B cell (primary cell): ENCODE measurements around the gene TWF2. TPM values are rescaled to one million over a fixed set of nuclear protein-coding genes. Genes with fewer than 3 reads are reported as not detected.

Experiments used
- ATAC-seq: fragments of 200-7000 bp; cut with Tn5 transposase; one replicate; pipeline ENCODE4 v1.10.0; 2021; ENCODE audit warnings: low read depth, mild to moderate bottlenecking, moderate number of reproducible peaks, moderate library complexity
- CTCF ChIA-PET: fragments of 350-600 bp; sonication (Branson Sonifier 250); formaldehyde crosslinking; loops from one replicate; lab custom pipeline; 2021; ENCODE audit warnings: antibody characterized with exemption, inconsistent platforms; lab: Charles Lee
- POLR2A ChIA-PET: fragments of 350-600 bp; sonication (Branson Sonifier 250); formaldehyde crosslinking; loops from one replicate; lab custom pipeline; 2021; ENCODE audit warnings: antibody characterized with exemption; lab: Charles Lee
- DNase-seq: peaks from one replicate; pipeline ENCODE4 v3.0.0; 2013
- H2AFZ ChIP-seq: 2 replicates; pipeline ENCODE4 v1.6.1; 2012; ENCODE audit warnings: mild to moderate bottlenecking, low read depth, low read length; ENCODE audit not compliant: insufficient read depth, poor library complexity, severe bottlenecking
- H3K27ac ChIP-seq, 2 donors: 1 replicate in 1 of 2; 2 replicates in 1 of 2; pipeline ENCODE4 v1.5.1; 2012 to 2013; ENCODE audit warnings: low read length in 2 of 2, mild to moderate bottlenecking in 2 of 2, moderate library complexity in 1 of 2
- H3K27me3 ChIP-seq, 4 experiments: fragments of 200-600 bp in 1 of 4; sonication (generic) in 1 of 4; replicated peaks in 1 of 4; 1 replicate in 2 of 4; 2 replicates in 2 of 4; pipeline versions ENCODE4 v1.6.1 to v1.7.0; 2013 to 2016; ENCODE audit warnings: low read length in 3 of 4, mild to moderate bottlenecking in 2 of 4, mixed read lengths in 1 of 4, moderate library complexity in 1 of 4; ENCODE audit not compliant: insufficient read depth in 4 of 4, control insufficient read depth in 3 of 4; ENCODE audit errors: control extremely low read depth in 1 of 4
- H3K36me3 ChIP-seq, 2 experiments: replicated peaks in 1 of 2; 1 replicate in 1 of 2; 2 replicates in 1 of 2; pipeline versions ENCODE4 v1.6.1 to v1.7.1; 2013; ENCODE audit warnings: low read length in 1 of 2; ENCODE audit not compliant: insufficient read depth in 2 of 2, control insufficient read depth in 1 of 2; ENCODE audit errors: control extremely low read depth in 1 of 2, extremely low read depth in 1 of 2
- H3K4me1 ChIP-seq, 2 donors: fragments of 200-600 bp in 1 of 2; sonication (generic) in 1 of 2; 1 replicate in 1 of 2; 2 replicates in 1 of 2; pipeline versions ENCODE4 v1.5.1 to v1.6.1; 2013 to 2017; ENCODE audit warnings: low read length in 2 of 2; ENCODE audit not compliant: control insufficient read depth in 2 of 2, insufficient read depth in 2 of 2
- H3K4me2 ChIP-seq: replicated peaks from 2 replicates; pipeline ENCODE3; 2012; ENCODE audit warnings: mild to moderate bottlenecking, low read depth, low read length; ENCODE audit not compliant: poor library complexity, severe bottlenecking
- H3K4me3 ChIP-seq, 5 experiments: fragments of 200-600 bp in 1 of 5; sonication (generic) in 1 of 5; 1 replicate in 3 of 5; 2 replicates in 2 of 5; pipeline versions ENCODE4 v1.5.1 to v1.7.0; 2011 to 2016; ENCODE audit warnings: low read length in 4 of 5, mild to moderate bottlenecking in 4 of 5, low read depth in 2 of 5, control low read depth in 1 of 5, moderate library complexity in 1 of 5; ENCODE audit not compliant: insufficient read depth in 1 of 5; ENCODE audit errors: control extremely low read depth in 1 of 5, extremely low read depth in 1 of 5
- H3K79me2 ChIP-seq: fragments of 200-600 bp; sonication (generic); one replicate; pipeline ENCODE4 v1.6.0; 2016; ENCODE audit warnings: low read length; ENCODE audit not compliant: control insufficient read depth, insufficient read depth
- H3K9ac ChIP-seq: fragments of 200-600 bp; sonication (generic); 2 replicates; pipeline ENCODE4 v1.6.1; 2017; ENCODE audit warnings: mild to moderate bottlenecking, low read length, moderate library complexity
- H3K9me3 ChIP-seq, 3 donors: one replicate each; pipeline versions ENCODE4 v1.6.1 to v1.7.1; 2013; ENCODE audit warnings: low read length in 2 of 3; ENCODE audit not compliant: control insufficient read depth in 2 of 3, insufficient read depth in 1 of 3; ENCODE audit errors: control extremely low read depth in 1 of 3
- H4K20me1 ChIP-seq: 2 replicates; pipeline ENCODE4 v1.6.0; 2012; ENCODE audit warnings: mild to moderate bottlenecking, low read length; ENCODE audit not compliant: insufficient read depth, control insufficient read depth, poor library complexity, severe bottlenecking
- H3K27ac Mint-ChIP-seq: one replicate; pipeline ENCODE4 v1.8.0; 2021; ENCODE audit warnings: mixed read lengths
- H3K27me3 Mint-ChIP-seq: one replicate; pipeline ENCODE4 v1.8.0; 2021; ENCODE audit warnings: mixed read lengths
- H3K4me1 Mint-ChIP-seq: one replicate; pipeline ENCODE4 v1.8.0; 2021; ENCODE audit warnings: mixed read lengths
- H3K4me3 Mint-ChIP-seq: one replicate; pipeline ENCODE4 v1.8.0; 2021; ENCODE audit warnings: mixed read lengths
- H3K9me3 Mint-ChIP-seq: one replicate; pipeline ENCODE4 v1.8.0; 2022; ENCODE audit warnings: mixed read lengths; ENCODE audit not compliant: insufficient read depth
- CTCF ChIP-seq: fragments of 200-600 bp; IDR thresholded peaks from one replicate; pipeline ENCODE4 v1.8.0; 2022; ENCODE audit warnings: antibody characterized with exemption, mild to moderate bottlenecking
- EZH2 ChIP-seq: IDR thresholded peaks from 2 replicates; pipeline ENCODE4 v1.6.1; 2012; ENCODE audit warnings: borderline replicate concordance, low read depth, mild to moderate bottlenecking, moderate library complexity, low read length; ENCODE audit not compliant: insufficient read depth, poor library complexity, severe bottlenecking
- WGBS: methylation state at CpG from one replicate; pipeline ENCODE4 v1.1.5; 2013; ENCODE audit warnings: missing lambda C conversion rate; ENCODE audit not compliant: insufficient coverage; 5-methylcytosine and 5-hydroxymethylcytosine counted together
- intact Hi-C: fragments of 100-400 bp; cut with micrococcal nuclease; formaldehyde crosslinking; loops from one replicate; pipeline ENCODE4 v1.10.0; 2022
- polyA plus RNA-seq: library from polyadenylated mRNA; depleted of rRNA; stranded (reverse); fragments of >200 nt; gene quantifications from 2 replicates; pipeline ENCODE4 v1.2.3, GENCODE V29; 2012
- total RNA-seq, 2 donors: library from RNA; stranded (reverse); fragments of 120-200 nt in 1 of 2; gene quantifications; 1 replicate in 1 of 2; 2 replicates in 1 of 2; pipeline versions ENCODE4 v1.2.3 to v1.2.4, GENCODE V29; 2013 to 2022

TWF2 gene
- total and polyA plus RNA-seq, 2 donors (not counting 1 experiment from before 2014, with no cell fraction given), result 60.3 to 88.2 TPM

GRCh38 chr3:52196977-52197376, 42.0 kb downstream of the TWF2 start:
- ChIA-PET CTCF (interaction anchor here (1.8 to 1.9 kb wide), 3 partner anchors 13 to 29 kb away, joined by 3 to 6 read pairs (median 6); partner anchors contain the start of gene TLR9), POLR2A (interaction anchor here (0.6 to 1.1 kb wide), 3 partner anchors 37 to 339 kb away, joined by 3 to 11 read pairs (median 6); partner anchors contain the start of genes ABHD14B and UQCC5)
- Histone ChIP-seq H3K4me3 (no peak overlapping the region), H3K9me3 (no peaks in the 10 kb centered on the region), H3K27me3 (no peaks in the 10 kb centered on the region), H3K36me3 (peaks cover 0 to 7% of the 10 kb centered on the region in 2 experiments), H3K9ac (no peak overlapping the region), H3K4me2 (peak overlapping the region; percentile 85), H3K27ac (no peak overlapping the region), H4K20me1 (no peaks in the 10 kb centered on the region), H2AFZ (peak overlapping the region; percentile 94), H3K4me1 (peaks cover 15 to 25% of the 10 kb centered on the region in 2 donors), H3K79me2 (peaks cover 26% of the 10 kb centered on the region)
- Mint-ChIP-seq H3K4me1 (peaks cover 33% of the 10 kb centered on the region), H3K27ac (peak overlapping the region; percentile 88), H3K27me3 (no peaks in the 10 kb centered on the region), H3K9me3 (no peaks in the 10 kb centered on the region), H3K4me3 (peak overlapping the region; percentile 92)
- DNase-seq, result no peak
- TF ChIP-seq CTCF (no peak), EZH2 (no peak)
- 93% methylated on average over 3 of the region's 3 CpGs for WGBS
- no peak for ATAC-seq
- intact Hi-C loops, result loop anchor here (1.0 kb wide), 1 partner anchor 255 kb away; the partner anchor contains the start of gene PARP3

GRCh38 chr3:52195823-52196331, 43.1 kb downstream of the TWF2 start:
- Histone ChIP-seq H3K9me3 (no peaks in the 10 kb centered on the region), H3K4me1 (peaks cover 15 to 25% of the 10 kb centered on the region in 2 donors), H3K4me2 (no peak overlapping the region), H3K4me3 (no peak overlapping the region), H3K27ac (no peak overlapping the region), H3K79me2 (peaks cover 26% of the 10 kb centered on the region), H4K20me1 (no peaks in the 10 kb centered on the region), H3K9ac (no peak overlapping the region), H3K36me3 (peaks cover 0 to under 1% of the 10 kb centered on the region in 2 experiments), H3K27me3 (no peaks in the 10 kb centered on the region), H2AFZ (no peak overlapping the region)
- no peak for TF ChIP-seq CTCF
- TF ChIP-seq EZH2, result no peak
- 95% methylated on average over 9 of the region's 10 CpGs for WGBS
- no peak overlapping the region for H3K4me3 Mint-ChIP-seq
- DNase-seq (no peak), ATAC-seq (no peak)
- intact Hi-C loops, result no loop called here
- CTCF ChIA-PET, result interaction anchor here (0.9 to 1.8 kb wide), 3 partner anchors 14 to 39 kb away, joined by 3 to 6 read pairs (median 3); partner anchors contain the start of gene TLR9
- H3K4me1 Mint-ChIP-seq, result peaks cover 26% of the 10 kb centered on the region
- no peak overlapping the region for H3K27ac Mint-ChIP-seq
- H3K27me3 Mint-ChIP-seq, result no peaks in the 10 kb centered on the region
- POLR2A ChIA-PET, result no interaction called here
- no peaks in the 10 kb centered on the region for H3K9me3 Mint-ChIP-seq
